Brain microvascular endothelial cell (primary cell): ENCODE results near the gene BCORL1.

Experiments used
- DNase-seq: peaks from one replicate; pipeline ENCODE4 v3.0.0-alpha.2; 2020
- H3K27ac ChIP-seq: fragments of 250-450 bp; sonication (Bioruptor Pico); 2 replicates; pipeline ENCODE4 v1.5.1; 2020; ENCODE audit warnings: mild to moderate bottlenecking, moderate library complexity
- H3K27me3 ChIP-seq: fragments of 250-450 bp; sonication (Bioruptor Pico); replicated peaks from 2 replicates; pipeline ENCODE4 v1.5.1; 2020; ENCODE audit warnings: mild to moderate bottlenecking
- H3K36me3 ChIP-seq: fragments of 250-450 bp; sonication (Bioruptor Pico); replicated peaks from 2 replicates; pipeline ENCODE4 v1.5.1; 2020; ENCODE audit warnings: mild to moderate bottlenecking
- H3K4me3 ChIP-seq: 2 replicates; pipeline ENCODE4 v1.5.1; 2011; ENCODE audit warnings: low read depth, mild to moderate bottlenecking, control low read depth, low read length, moderate library complexity
- in situ Hi-C: cut with HindIII; loops from 2 replicates; pipeline ENCODE4 v1.10.0; 2017; ENCODE audit warnings: low sequenced_read_pairs, low pct_ligation_motif_present
- TF ChIP-seq, protein P1 (sequence below): IDR thresholded peaks from 2 replicates; pipeline ENCODE4 v1.5.1; 2011; ENCODE audit warnings: low read depth, mild to moderate bottlenecking, moderate library complexity, low read length, control low read depth, inconsistent platforms; ENCODE audit errors: missing control alignments

BCORL1 gene

DNA sequence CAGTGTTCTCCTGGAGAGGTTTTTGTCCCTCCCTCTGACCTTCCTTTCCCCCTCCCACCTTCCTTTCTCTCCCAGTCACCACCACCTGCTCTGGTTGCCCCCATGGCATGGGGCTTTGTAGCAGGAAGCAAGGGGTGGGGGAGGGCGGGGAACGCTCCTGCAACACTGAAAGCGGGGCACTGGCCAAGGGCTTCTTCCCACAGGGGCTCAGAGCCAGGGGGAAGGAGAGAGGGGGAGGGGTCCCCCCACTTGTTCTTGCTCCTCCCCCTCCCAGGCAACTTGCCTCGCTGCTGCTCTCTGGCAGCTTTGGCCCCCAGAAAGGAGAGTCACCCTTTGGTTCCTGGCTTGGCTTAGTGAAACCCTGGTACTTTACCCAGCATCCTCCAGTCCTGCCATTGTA lies 48.4 kb downstream of the BCORL1 start:
- no peak for DNase-seq
- no peak overlapping the region for H3K27ac ChIP-seq
- TF ChIP-seq, protein P1, sequence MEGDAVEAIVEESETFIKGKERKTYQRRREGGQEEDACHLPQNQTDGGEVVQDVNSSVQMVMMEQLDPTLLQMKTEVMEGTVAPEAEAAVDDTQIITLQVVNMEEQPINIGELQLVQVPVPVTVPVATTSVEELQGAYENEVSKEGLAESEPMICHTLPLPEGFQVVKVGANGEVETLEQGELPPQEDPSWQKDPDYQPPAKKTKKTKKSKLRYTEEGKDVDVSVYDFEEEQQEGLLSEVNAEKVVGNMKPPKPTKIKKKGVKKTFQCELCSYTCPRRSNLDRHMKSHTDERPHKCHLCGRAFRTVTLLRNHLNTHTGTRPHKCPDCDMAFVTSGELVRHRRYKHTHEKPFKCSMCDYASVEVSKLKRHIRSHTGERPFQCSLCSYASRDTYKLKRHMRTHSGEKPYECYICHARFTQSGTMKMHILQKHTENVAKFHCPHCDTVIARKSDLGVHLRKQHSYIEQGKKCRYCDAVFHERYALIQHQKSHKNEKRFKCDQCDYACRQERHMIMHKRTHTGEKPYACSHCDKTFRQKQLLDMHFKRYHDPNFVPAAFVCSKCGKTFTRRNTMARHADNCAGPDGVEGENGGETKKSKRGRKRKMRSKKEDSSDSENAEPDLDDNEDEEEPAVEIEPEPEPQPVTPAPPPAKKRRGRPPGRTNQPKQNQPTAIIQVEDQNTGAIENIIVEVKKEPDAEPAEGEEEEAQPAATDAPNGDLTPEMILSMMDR, result no peak
- in situ Hi-C loops, result no loop called here
- H3K27me3 ChIP-seq, result no peaks in the 10 kb centered on the region
- peaks cover 2% of the 10 kb centered on the region for H3K36me3 ChIP-seq
- no peak overlapping the region for H3K4me3 ChIP-seq

DNA sequence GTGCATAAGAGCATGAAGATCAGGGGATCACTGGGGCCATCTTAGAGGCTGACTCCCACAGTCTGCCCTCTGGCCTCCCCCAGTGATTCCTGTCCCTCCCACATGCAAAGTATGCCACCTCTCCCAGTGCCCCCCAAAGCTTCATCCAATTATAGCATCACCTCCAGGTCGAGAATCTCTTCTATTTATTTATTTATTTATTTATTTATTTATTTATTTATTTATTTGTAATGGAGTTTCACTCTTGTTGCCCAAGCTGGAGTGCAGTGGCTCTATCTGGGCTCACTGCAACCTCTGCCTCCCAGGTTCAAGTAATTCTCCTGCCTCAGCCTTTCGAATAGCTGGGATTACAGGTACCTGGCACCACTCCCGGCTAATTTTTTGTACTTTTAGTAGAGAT lies 50.1 kb downstream of the BCORL1 start:
- H3K27ac ChIP-seq, result no peak overlapping the region
- TF ChIP-seq, protein P1, result no peak
- no peaks in the 10 kb centered on the region for H3K27me3 ChIP-seq
- in situ Hi-C loops, result no loop called here
- H3K4me3 ChIP-seq, result no peak overlapping the region
- H3K36me3 ChIP-seq, result no peaks in the 10 kb centered on the region
- no peak for DNase-seq

DNA sequence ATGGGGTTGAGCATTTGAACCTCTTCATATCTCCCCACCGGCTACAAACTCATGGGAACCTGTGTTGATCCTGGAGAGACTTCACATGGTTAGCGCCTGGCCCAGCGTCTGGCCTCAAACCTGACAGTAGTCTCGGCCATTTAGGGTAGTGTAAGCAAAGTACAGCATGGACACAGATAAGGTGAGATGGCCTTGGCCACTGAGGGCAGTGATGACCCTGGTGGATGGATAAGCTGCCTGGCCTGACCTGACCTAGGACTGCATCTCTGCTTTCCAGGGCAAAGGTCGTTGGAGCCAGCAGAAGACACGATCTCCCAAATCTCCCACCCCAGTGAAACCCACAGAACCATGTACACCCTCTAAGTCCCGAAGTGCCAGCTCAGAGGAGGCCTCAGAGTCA lies 51.7 kb downstream of the BCORL1 start:
- Histone ChIP-seq H3K36me3 (no peaks in the 10 kb centered on the region), H3K27me3 (no peaks in the 10 kb centered on the region), H3K27ac (no peak overlapping the region), H3K4me3 (no peak overlapping the region)
- no peak for DNase-seq
- in situ Hi-C loops, result no loop called here
- TF ChIP-seq, protein P1, result no peak

DNA sequence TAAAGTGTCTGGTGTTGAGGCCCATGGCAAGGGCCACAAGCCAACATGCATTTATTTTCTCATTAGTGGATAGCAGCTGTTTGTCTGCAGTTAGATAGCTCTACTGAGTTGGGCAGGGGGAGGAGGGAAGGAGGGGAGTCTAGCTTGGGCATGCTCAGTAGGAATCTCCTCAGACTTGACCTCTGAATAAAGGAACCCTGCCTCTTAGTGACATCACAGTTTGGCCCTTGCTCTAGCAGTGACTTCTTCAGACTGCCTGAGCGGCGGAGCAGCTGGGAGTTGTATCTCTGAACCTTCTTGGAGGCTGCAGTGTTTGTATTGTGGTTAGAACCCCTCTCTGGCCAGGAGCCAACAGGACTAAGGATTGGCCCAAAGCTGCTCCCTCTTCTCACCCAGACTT lies 57.4 kb downstream of the BCORL1 start:
- no peak overlapping the region for H3K27ac ChIP-seq
- no peak for DNase-seq
- in situ Hi-C loops, result no loop called here
- TF ChIP-seq, protein P1, result no peak
- H3K4me3 ChIP-seq, result no peak overlapping the region
- no peaks in the 10 kb centered on the region for H3K36me3 ChIP-seq
- H3K27me3 ChIP-seq, result no peaks in the 10 kb centered on the region

DNA sequence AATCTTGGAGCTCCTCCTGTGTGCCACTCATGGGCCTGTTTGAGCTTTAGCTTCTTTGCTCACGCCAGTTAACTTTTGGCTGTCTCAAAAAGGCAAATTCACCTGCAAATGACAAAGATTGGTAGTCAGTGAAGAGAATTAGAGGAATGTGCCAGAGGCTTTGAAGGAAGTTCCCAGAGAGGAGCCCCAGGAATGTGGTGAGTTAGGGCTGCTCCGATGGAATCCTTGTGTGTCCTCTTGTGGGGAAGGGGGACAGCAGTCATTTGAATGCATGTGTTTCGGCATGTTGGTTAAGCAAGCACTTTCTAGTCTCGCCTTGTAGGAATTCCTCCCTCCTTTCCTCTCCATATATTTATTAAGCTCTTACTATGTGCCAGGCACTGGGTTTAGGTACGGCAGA lies 65.0 kb downstream of the BCORL1 start:
- H3K27ac ChIP-seq, result no peak overlapping the region
- no peak overlapping the region for H3K4me3 ChIP-seq
- DNase-seq, result no peak
- H3K36me3 ChIP-seq, result peaks cover 13% of the 10 kb centered on the region
- TF ChIP-seq, protein P1, result no peak
- in situ Hi-C loops, result no loop called here
- no peaks in the 10 kb centered on the region for H3K27me3 ChIP-seq

DNA sequence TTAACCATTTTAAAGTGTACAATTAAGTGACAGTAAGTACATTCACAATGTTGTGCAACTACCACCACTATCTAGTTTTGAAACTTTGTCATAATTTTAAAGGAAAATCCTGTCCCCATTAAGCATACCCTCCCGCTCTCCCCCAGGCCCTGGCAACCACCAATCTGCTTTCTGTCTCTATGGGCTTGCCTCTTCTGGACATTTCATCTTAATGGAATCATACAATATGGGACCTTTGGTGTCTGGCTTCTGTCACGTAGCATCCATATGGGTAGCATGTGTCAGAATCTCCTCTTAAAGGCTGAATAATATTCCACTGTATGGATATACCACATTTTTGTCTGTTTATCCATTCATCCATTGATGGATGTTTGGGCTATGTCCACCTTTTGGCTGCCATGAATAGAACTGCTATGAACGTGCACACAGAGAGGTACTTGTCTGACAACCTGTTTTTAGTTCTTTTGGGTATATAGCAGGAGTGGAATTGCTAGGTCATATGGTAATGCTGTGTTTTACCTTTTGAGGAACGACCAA lies 66.3 kb downstream of the BCORL1 start:
- DNase-seq, result no peak
- Histone ChIP-seq H3K36me3 (peaks cover 13% of the 10 kb centered on the region), H3K27me3 (no peaks in the 10 kb centered on the region), H3K27ac (no peak overlapping the region), H3K4me3 (no peak overlapping the region)
- in situ Hi-C loops, result no loop called here
- TF ChIP-seq, protein P1, result no peak
